HepG2 (cell line): ENCODE measurements around the gene FAM83F.

Experiments
- ARNTL ChIP-seq: sonication (generic); formaldehyde crosslinking; IDR thresholded peaks from 2 replicates; pipeline ENCODE4 v1.4.0; 2020; ENCODE audit warnings: mild to moderate bottlenecking, missing genetic modification reagents
- IKZF4 ChIP-seq: sonication (generic); formaldehyde crosslinking; IDR thresholded peaks from 2 replicates; pipeline ENCODE4 v1.5.1; 2020; ENCODE audit warnings: borderline replicate concordance, mild to moderate bottlenecking, low read depth, missing genetic modification reagents; ENCODE audit errors: not compliant biosample characterization
- PAF1 ChIP-seq: IDR thresholded peaks from 2 replicates; pipeline ENCODE4 v1.6.1; 2016; ENCODE audit warnings: missing genetic modification reagents, missing compliant biosample characterization
- PHF5A ChIP-seq: IDR thresholded peaks from one replicate; pipeline ENCODE4 v1.6.1; 2018; ENCODE audit warnings: low read depth, missing genetic modification reagents; ENCODE audit not compliant: unreplicated experiment
- SMAD1 ChIP-seq: sonication (generic); formaldehyde crosslinking; IDR thresholded peaks from 2 replicates; pipeline ENCODE4 v1.4.0; 2020; ENCODE audit warnings: missing genetic modification reagents, low read depth, mild to moderate bottlenecking, borderline replicate concordance
- ZBTB40 ChIP-seq, 2 experiments: fragments of 450-650 bp in 1 of 2; sonication (generic) in 1 of 2; formaldehyde crosslinking in 1 of 2; IDR thresholded peaks; 2 replicates each; pipeline versions ENCODE4 v1.6.1 to v1.8.0; 2016 to 2022; ENCODE audit warnings: antibody characterized with exemption in 1 of 2, mild to moderate bottlenecking in 1 of 2, missing genetic modification reagents in 1 of 2
- ZSCAN21 ChIP-seq: sonication (generic); formaldehyde crosslinking; IDR thresholded peaks from 2 replicates; pipeline ENCODE4 v1.8.0; 2022; ENCODE audit warnings: mild to moderate bottlenecking, missing genetic modification reagents, moderate library complexity, borderline replicate concordance
- ZSCAN29 ChIP-seq: sonication (generic); formaldehyde crosslinking; conservative IDR thresholded peaks from 2 replicates; pipeline ENCODE4 v1.4.0; 2020; ENCODE audit warnings: mild to moderate bottlenecking, missing genetic modification reagents
- TF ChIP-seq, protein P1 (sequence below): sonication (generic); formaldehyde crosslinking; IDR thresholded peaks from 2 replicates; pipeline ENCODE4 v1.4.0; 2020; ENCODE audit warnings: mild to moderate bottlenecking, missing genetic modification reagents

- no peak for TF ChIP-seq ZSCAN21 (CRISPR knock-in tag)
- TF ChIP-seq SMAD1 (CRISPR knock-in tag): no peak
- no peak for TF ChIP-seq PHF5A (CRISPR knock-in tag)
- TF ChIP-seq, protein P1, sequence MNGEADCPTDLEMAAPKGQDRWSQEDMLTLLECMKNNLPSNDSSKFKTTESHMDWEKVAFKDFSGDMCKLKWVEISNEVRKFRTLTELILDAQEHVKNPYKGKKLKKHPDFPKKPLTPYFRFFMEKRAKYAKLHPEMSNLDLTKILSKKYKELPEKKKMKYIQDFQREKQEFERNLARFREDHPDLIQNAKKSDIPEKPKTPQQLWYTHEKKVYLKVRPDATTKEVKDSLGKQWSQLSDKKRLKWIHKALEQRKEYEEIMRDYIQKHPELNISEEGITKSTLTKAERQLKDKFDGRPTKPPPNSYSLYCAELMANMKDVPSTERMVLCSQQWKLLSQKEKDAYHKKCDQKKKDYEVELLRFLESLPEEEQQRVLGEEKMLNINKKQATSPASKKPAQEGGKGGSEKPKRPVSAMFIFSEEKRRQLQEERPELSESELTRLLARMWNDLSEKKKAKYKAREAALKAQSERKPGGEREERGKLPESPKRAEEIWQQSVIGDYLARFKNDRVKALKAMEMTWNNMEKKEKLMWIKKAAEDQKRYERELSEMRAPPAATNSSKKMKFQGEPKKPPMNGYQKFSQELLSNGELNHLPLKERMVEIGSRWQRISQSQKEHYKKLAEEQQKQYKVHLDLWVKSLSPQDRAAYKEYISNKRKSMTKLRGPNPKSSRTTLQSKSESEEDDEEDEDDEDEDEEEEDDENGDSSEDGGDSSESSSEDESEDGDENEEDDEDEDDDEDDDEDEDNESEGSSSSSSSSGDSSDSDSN (CRISPR knock-in tag): no peak
- no peak for TF ChIP-seq ZBTB40 (IDR thresholded peaks at IDR 0.05)
- no peak for TF ChIP-seq ZBTB40 (CRISPR knock-in tag; IDR thresholded peaks at IDR 0.05)
- no peak for TF ChIP-seq ARNTL (CRISPR knock-in tag)
- no peak for TF ChIP-seq IKZF4 (CRISPR knock-in tag)
- TF ChIP-seq PAF1 (CRISPR knock-in tag): no peak
- no peak for TF ChIP-seq ZSCAN29 (CRISPR knock-in tag)
Observed at GRCh38 chr22:40001106-40001505, 6.4 kb downstream of the FAM83F start.
